ENCODE results near the gene MINDY1. TPM values are rescaled to one million over a fixed set of nuclear protein-coding genes. Genes with fewer than 3 reads are reported as not detected.
A peak's percentile ranks its signal among the peaks of the same experiment; 100 is the strongest.

The MINDY1 gene
- total and polyA plus RNA-seq, 9 of the 15 experiments (the other 6 are each of a cell fraction or from before 2014, with no cell fraction given): 0.49 to 11.0 (median 6.0) TPM

DNA sequence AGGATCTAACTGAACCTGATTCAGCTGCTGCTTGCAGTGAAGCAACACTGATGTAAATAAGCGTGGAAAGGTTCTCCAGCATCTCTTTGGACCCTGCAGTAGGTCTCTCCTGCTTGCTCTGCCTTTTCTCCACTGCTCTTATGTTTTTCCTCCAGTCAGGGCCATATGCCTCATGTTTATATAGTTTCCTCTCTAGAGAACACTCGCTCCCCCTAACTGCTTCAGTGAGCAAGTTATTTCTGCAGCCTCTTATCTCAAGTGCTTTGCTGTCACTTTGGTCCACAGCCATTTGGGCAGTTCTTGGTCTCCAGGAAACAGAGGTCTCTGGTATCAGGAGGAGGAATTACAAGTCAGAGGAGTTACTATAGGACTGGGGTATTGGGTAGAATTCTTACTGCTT lies 6.8 kb upstream of the MINDY1 start (continued):
- TF ChIP-seq, protein P1, sequence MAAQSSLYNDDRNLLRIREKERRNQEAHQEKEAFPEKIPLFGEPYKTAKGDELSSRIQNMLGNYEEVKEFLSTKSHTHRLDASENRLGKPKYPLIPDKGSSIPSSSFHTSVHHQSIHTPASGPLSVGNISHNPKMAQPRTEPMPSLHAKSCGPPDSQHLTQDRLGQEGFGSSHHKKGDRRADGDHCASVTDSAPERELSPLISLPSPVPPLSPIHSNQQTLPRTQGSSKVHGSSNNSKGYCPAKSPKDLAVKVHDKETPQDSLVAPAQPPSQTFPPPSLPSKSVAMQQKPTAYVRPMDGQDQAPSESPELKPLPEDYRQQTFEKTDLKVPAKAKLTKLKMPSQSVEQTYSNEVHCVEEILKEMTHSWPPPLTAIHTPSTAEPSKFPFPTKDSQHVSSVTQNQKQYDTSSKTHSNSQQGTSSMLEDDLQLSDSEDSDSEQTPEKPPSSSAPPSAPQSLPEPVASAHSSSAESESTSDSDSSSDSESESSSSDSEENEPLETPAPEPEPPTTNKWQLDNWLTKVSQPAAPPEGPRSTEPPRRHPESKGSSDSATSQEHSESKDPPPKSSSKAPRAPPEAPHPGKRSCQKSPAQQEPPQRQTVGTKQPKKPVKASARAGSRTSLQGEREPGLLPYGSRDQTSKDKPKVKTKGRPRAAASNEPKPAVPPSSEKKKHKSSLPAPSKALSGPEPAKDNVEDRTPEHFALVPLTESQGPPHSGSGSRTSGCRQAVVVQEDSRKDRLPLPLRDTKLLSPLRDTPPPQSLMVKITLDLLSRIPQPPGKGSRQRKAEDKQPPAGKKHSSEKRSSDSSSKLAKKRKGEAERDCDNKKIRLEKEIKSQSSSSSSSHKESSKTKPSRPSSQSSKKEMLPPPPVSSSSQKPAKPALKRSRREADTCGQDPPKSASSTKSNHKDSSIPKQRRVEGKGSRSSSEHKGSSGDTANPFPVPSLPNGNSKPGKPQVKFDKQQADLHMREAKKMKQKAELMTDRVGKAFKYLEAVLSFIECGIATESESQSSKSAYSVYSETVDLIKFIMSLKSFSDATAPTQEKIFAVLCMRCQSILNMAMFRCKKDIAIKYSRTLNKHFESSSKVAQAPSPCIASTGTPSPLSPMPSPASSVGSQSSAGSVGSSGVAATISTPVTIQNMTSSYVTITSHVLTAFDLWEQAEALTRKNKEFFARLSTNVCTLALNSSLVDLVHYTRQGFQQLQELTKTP (IDR thresholded peaks at IDR 0.05; ENCODE audit: low read depth in 1 of 2, partially characterized antibody in 2 of 2): no peak
- TF ChIP-seq ZFX (CRISPR knock-in tag; IDR thresholded peaks at IDR 0.05) (no peak), NCOA2 (IDR thresholded peaks at IDR 0.05; ENCODE audit: partially characterized antibody in 2 of 2) (no peak), POLR3A (IDR thresholded peaks at IDR 0.05; ENCODE audit: borderline replicate concordance, extremely low read depth, insufficient read depth, insufficient read length) (no peak), HMG20A (CRISPR knock-in tag; conservative IDR thresholded peaks at IDR 0.05) (no peak), EP400 (IDR thresholded peaks at IDR 0.05) (peak; percentile 19; the same call in 1 of the 2 replicates), SP1 (CRISPR knock-in tag; IDR thresholded peaks at IDR 0.05) (no peak), PCBP2 (IDR thresholded peaks at IDR 0.05; ENCODE audit: low read depth, low read length, poor library complexity, severe bottlenecking) (no peak), ZKSCAN8 (CRISPR knock-in tag; IDR thresholded peaks at IDR 0.05) (no peak), BRD4 (IDR thresholded peaks at IDR 0.05) (no peak), ZNF316 (IDR thresholded peaks at IDR 0.05) (no peak), ZNF384 (IDR thresholded peaks at IDR 0.05; ENCODE audit: low read depth, low read length) (no peak)
- TF ChIP-seq, protein P2, sequence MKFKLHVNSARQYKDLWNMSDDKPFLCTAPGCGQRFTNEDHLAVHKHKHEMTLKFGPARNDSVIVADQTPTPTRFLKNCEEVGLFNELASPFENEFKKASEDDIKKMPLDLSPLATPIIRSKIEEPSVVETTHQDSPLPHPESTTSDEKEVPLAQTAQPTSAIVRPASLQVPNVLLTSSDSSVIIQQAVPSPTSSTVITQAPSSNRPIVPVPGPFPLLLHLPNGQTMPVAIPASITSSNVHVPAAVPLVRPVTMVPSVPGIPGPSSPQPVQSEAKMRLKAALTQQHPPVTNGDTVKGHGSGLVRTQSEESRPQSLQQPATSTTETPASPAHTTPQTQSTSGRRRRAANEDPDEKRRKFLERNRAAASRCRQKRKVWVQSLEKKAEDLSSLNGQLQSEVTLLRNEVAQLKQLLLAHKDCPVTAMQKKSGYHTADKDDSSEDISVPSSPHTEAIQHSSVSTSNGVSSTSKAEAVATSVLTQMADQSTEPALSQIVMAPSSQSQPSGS (CRISPR knock-in tag; IDR thresholded peaks at IDR 0.05): no peak
- TF ChIP-seq, protein P3, sequence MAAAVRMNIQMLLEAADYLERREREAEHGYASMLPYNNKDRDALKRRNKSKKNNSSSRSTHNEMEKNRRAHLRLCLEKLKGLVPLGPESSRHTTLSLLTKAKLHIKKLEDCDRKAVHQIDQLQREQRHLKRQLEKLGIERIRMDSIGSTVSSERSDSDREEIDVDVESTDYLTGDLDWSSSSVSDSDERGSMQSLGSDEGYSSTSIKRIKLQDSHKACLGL (CRISPR knock-in tag; IDR thresholded peaks at IDR 0.05; ENCODE audit: borderline replicate concordance, poor library complexity, severe bottlenecking): no peak
- TF ChIP-seq, protein P4, sequence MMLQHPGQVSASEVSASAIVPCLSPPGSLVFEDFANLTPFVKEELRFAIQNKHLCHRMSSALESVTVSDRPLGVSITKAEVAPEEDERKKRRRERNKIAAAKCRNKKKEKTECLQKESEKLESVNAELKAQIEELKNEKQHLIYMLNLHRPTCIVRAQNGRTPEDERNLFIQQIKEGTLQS (IDR thresholded peaks at IDR 0.05): no peak
- TF ChIP-seq, protein P4 (CRISPR knock-in tag; conservative IDR thresholded peaks at IDR 0.05): no peak
- TF ChIP-seq, protein P5, sequence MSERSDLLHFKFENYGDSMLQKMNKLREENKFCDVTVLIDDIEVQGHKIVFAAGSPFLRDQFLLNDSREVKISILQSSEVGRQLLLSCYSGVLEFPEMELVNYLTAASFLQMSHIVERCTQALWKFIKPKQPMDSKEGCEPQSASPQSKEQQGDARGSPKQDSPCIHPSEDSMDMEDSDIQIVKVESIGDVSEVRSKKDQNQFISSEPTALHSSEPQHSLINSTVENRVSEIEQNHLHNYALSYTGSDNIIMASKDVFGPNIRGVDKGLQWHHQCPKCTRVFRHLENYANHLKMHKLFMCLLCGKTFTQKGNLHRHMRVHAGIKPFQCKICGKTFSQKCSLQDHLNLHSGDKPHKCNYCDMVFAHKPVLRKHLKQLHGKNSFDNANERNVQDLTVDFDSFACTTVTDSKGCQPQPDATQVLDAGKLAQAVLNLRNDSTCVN (CRISPR knock-in tag; IDR thresholded peaks at IDR 0.05): no peak

Data from K562 (cell line).